Hindlimb muscle (tissue), 1 donor: ENCODE results near the gene SERPIND1. TPM values are rescaled to one million over a fixed set of nuclear protein-coding genes. Genes with fewer than 3 reads are reported as not detected.
"Not testable (repeated sequence)": the region's sequence is repeated elsewhere in the genome, so short reads cannot be mapped to it uniquely, and the experiment has no call there.

Experiments used
- DNase-seq: peaks from one replicate; pipeline ENCODE4 v3.0.0-alpha.2; 2013
- polyA plus RNA-seq: library from polyadenylated mRNA; unstranded; fragments of 120-200 nt; gene quantifications from one replicate; pipeline ENCODE4 v1.2.1, GENCODE V29; 2013; ENCODE audit not compliant: insufficient read length

Gene SERPIND1
- polyA plus RNA-seq, 1 donor: 0.08 TPM

- DNase-seq: no peak
Observed at GRCh38 chr22:20748082-20748481, 25.8 kb upstream of the SERPIND1 start.

DNA sequence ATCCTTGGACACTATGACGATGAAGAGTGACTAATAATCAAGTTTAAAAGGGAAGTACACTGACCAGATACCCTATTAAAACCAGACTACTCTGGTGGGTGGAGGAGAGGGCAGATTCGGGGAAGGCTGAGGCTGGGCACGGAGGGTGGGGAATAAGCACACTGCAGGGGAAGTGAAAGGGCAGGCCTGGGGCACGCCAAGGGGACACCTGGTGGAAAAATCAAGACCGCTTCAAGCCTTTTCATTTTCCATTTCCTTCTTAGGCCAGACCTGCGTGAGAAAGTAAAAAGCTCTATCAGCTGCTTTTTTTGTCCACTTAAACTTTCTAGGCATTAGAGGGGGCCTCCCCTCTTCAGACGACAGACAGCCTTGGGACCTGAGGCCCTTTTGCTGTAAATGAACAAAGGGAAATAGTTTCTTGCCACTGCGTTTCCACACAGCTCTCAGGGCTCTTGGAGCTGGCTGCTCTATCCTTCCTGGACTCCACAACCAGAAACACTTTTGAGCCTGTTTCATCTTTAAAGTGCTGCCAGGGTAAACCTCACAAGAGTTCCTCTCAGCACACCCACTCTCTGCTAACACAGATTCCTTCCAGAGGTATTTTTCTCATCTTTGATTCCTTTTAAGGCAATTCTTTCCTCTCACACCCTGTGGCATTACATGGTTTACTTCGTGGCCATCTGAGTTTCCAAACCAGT, 25.0 kb upstream of the SERPIND1 start:
- DNase-seq: peak; percentile 25

DNA sequence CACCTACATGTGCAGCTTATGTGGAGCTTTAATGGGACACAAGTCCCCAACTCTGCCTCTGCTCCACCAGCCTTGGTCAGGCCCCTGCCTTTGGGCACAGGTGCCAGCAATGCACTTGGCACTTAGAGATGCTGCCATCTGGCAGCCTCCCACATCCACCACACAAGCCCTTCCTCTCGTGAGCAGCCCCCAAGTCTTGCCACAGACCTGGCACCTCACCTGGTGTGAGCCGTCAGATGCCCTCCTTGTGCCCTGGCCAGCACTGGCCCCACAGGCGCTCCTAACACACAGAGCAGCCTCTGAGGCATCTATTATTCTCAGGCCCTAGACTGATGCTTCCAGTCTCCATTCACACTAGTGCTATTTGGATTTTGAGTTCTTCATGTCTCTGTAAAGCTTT, 24.5 kb upstream of the SERPIND1 start:
- DNase-seq: no peak

DNA sequence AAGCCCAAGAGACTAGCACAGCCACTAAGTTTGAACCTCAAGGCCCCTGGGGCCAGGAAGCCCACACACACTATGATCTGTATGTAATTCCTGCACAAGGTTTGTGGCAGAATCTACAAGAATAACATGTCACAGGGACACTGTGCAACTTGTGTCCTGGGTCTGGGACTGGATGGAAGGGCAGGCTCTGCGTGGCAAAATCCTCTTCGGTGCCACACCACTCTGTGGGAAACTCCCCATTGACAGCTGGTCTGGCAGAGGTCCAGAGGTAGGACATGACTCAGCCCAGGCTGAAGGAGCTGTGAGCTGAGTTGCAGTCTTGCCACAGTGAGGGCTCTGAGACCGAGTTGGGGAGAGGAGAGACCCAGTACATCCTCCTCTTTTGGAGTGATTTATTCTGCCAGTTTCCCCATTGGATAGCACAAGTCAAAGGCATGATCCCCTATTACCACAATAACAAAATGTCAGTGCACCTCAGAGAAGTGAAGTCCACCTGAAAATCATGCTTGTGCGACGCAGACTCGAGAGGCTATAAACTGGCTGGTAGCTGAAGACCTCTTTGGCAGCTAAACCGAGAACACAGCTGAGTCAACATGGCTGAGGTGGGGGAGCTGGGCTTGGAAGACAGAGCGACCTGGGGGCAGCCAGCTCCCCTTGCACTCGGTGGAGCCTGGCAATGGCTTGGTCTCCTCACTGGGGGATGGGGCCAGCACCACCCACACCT, 23.3 kb upstream of the SERPIND1 start:
- DNase-seq: no peak

DNA sequence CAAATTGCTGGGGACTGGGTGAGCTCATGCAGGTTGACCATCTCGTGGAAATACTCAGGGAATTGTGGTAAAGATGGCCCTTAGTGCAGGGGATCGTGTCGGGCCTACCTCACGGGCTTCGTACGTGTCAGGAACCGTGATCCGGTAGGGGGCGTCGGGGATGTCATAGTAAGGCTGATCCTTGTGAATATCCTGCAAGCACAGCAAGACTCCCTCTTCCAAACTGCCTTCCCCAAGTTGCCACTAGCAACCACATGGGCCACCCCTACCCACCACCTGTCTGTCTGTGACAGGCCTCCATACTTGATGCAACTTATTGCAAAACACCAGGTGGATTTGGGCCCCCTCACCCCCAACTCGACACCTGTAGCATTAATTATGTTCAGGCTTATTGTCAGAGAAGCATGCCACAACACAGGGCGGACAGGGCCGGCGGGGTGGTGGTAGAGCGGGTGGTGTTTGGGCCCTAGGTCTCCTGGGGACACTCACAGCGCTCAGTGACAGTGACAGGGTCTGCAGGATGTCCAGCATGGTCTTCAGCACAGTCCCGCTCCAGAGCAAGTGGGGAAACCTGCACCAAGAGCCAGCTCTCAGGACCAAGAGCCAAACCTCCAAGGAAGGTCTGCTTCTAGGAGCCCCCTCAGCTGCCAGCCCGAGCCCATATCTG, 22.6 kb upstream of the SERPIND1 start:
- DNase-seq: no peak

DNA sequence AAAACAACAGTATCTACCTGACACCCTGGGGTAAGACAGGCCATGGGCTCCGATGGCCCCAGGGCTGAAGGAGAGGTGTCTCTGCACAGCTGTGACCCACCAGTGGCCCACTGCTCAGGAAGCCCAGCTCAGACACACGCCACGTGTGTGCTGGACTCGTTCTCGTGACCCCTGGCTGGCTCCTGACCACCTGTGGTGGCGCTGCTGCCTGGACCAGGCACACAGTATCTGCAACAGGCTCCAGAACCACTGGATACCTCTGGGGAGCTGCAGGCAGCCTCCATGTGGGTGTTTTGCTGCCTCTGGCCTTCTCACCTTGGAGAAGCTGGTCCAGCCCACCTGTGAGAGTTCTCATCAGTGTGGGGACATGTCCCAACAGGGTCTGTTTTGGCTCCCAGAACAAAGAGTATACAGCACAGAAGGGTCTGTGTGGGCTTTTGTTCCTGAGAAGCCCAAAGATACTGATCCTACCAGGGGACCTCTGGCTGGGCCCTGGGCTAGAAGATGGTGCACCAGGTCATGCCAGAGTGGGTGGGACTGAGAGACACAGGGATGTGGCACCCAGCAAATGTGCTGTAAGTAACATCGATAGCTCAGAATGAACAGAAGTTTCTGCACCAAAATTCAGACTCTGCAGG, 21.7 kb upstream of the SERPIND1 start:
- no peak for DNase-seq

DNA sequence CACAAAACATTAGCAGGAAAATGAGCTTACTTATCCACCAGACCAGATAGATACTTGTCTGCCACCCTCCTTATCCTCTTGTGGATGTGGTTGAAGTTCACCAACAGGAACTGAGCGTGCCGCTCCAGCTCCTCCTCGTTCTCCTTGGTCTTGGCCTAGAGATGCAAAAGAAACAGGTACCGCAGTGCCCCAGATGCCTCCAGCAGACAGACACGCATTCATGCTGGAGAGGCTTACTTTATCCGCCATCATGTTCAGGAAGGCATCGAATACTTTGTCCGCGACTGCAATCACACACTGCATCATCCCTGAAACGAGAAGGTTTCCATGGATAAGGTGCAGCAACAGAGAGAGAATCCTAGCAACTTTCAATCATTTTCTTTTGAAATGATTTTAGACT, 21.0 kb upstream of the SERPIND1 start:
- no peak for DNase-seq

DNA sequence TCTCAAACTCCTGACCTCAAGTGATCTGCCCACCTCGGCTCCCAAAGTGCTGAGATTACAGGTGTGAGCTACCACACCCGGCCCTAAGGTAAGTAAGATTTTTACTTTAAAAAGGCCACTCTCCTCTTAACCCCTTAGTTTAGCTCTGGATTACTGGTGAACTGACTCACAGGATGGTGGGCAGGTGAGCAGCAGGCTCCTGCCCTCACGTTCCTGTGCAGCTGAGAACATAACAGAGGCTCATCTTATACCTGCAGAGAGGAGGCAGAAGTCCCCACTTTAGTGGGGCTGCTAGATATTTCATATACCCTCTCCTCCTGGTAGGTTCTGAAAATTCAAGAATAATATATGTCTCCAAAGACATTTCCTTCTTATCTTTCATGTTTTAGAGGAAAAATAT, 17.1 kb upstream of the SERPIND1 start:
- no peak for DNase-seq

GRCh38 chr22:20758688-20759087, 15.2 kb upstream of the SERPIND1 start:
- no peak for DNase-seq

- no peak for DNase-seq
Observed at GRCh38 chr22:20760084-20760483, 13.8 kb upstream of the SERPIND1 start.

DNA sequence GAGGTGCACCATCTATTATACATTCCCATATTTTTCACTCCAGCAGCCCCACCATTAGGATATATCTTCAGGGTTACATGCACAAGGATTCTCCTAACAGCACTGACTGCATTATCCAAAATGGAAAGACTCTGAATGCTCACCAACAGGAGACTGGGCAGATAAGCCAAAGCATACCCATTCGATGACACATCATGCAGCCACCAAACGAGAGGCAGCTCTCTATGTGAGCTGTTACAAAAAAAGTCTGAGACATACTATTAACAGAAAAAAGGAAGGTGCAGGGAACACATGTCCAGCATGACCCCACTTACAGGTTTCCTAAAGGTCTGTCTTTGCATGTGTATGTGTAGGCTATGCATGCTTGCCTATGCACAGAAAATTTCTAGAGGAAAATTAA, 12.4 kb upstream of the SERPIND1 start:
- DNase-seq: no peak

GRCh38 chr22:20762233-20762796, 11.6 kb upstream of the SERPIND1 start:
- DNase-seq: no peak

DNA sequence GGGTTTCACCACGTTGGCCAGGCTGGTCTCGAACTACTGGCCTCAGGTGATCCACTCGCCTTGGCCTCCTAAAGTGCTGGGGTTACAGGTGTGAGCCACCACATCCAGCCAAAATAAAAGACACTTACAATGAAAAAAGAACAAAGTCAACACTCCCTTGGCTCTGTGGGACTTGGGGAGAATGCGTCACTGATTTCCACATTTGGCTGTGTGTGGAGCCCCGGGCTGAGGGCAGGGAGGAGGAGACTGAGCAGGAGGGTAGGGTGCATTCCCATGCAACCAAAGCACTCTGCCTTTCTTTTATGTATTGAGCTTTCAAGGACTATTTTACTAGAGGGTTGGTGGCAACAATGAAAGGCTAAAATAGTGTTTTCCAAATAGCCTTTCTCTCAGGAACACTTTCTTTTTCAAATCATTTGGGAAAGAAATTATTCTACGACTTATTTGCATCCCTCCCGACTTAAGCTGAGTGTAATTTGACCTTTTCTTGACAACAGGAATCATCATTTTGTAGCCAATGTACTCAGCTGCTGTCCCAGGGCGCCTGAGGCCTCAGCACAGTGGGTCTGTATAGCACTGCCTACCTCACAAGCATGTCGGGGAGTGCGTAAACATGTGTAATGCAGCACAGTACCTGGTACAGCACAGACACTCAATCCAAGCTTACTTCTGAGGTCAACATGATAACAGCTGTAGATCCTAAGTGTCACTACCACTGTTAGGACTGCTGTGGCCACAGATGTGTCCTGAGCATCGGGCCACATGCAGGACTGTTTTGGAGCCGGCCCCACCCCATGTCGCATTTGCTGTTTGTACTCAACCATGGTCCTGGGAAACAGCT, 10.1 kb upstream of the SERPIND1 start:
- DNase-seq: peak; percentile 54

DNA sequence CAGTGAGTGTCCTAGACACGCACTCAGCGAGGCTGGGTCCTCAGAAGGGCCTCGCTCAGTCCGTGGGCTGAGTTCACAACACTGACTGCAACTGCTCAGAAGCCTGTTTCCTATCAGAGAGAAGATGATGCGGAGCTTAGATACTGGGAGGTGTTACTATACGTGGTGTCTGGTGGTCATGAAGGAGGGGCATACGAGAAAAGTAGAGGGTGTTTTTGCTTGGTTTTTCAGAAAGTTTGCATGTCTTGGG, 9.5 kb upstream of the SERPIND1 start:
- no peak for DNase-seq

DNA sequence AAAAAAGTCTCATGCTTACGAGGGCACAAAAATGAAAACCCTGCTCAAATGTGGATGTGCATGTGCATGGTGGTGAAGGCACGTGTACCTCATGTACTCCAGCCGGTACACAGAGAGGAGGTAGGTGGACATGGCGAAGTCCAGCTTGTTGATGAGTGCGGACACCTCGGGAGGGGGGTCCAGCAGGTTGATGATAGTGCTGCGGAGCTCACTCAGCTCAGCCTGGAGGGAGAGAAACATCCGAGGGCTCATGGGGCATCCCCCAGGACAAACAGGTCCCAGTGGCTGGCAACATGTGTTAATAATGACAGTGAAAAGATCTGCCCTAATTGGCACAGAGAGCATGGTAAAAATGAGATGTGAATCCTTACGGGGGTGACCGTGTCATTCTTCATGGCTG, 9.2 kb upstream of the SERPIND1 start:
- no peak for DNase-seq

DNA sequence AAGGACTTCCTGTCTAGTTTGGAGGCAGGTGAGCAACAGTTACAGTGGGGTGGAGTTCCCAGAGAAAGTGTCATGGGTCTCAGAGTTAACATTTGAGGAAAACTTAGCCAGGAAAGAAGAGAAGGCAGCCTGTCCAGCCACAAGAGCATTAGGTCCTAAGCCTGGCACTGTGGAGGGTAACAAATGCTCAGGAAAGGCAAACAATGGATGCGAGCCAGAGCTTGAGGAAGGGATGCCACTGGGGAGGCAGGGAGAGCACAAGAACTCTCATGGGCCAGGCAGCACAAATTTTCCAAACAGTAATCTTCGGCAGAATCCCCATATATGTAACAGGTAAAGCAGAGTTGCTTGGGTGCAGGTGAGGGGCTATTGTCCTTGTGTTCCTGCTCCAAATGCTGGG, 8.0 kb upstream of the SERPIND1 start:
- DNase-seq: no peak

DNA sequence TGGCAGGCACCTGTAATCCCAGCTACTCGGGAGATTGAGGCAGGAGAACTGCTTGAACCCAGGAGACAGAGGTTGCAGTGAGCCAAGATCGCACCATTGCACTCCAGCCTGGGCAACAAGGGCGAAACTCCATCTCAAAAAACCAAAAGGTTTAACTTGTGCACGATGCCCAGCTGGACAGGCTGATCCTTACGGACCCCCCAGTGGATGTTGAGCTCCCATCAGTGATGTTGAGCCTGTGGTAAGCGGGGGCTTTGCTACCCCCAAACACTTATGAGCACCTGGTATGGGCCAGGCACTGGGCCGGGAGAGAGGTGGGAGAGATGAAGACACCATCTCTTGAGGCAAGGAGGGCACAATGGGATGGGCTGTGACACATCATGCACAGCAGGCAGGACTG, 7.4 kb upstream of the SERPIND1 start:
- no peak for DNase-seq

GRCh38 chr22:20769496-20769826, 4.5 kb upstream of the SERPIND1 start:
- DNase-seq: not testable (repeated sequence)

GRCh38 chr22:20771918-20772625, 1.8 kb upstream of the SERPIND1 start:
- DNase-seq: no peak

DNA sequence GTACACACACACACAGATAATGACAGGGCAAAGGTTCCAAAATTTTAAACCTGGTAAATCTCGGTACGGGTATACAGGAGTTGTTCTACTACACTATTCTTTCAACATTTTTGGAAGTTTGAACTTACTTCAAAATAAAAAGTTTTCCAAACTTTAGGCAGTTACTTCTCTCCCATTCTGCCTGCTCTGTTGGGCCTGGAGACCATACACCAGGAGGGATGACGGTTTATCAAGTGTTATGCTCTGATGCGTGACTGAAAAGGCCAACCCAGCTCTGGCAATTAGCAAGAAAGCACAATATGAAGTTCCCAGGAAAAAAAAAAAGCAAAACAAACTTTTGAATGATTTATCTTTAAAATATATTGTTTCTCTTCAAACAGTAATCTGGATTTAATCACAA, 969 bp downstream of the SERPIND1 start:
- no peak for DNase-seq

DNA sequence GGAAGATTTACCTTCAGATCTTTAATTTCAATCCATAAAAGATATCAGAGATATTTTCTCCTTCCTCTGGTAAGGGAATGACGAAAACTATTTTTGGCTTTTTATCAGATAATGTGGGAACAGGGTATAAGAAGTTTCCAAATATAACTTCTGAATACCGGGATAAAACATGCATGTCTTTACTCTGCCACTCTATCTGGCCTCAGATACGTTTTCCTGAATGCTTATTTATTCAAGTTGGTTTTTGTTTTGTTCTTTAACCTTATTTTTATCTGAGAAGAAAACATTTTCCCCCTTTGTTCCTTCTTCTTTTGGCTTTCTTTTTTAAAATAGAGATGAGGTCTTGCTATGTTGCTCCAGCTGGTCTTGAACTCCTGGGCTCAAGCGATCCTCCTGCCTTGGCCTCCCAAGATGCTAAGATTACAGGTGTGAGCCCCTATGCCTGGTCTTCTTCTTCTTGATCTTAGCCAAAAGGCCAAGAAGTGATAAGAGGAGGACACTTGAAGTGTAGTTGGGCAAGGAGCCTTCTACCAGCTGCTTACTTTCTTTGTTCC, 1.5 kb downstream of the SERPIND1 start:
- no peak for DNase-seq
